ENCODE data around the gene AP3B1.

- TF ChIP-seq, protein P1, sequence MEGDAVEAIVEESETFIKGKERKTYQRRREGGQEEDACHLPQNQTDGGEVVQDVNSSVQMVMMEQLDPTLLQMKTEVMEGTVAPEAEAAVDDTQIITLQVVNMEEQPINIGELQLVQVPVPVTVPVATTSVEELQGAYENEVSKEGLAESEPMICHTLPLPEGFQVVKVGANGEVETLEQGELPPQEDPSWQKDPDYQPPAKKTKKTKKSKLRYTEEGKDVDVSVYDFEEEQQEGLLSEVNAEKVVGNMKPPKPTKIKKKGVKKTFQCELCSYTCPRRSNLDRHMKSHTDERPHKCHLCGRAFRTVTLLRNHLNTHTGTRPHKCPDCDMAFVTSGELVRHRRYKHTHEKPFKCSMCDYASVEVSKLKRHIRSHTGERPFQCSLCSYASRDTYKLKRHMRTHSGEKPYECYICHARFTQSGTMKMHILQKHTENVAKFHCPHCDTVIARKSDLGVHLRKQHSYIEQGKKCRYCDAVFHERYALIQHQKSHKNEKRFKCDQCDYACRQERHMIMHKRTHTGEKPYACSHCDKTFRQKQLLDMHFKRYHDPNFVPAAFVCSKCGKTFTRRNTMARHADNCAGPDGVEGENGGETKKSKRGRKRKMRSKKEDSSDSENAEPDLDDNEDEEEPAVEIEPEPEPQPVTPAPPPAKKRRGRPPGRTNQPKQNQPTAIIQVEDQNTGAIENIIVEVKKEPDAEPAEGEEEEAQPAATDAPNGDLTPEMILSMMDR (conservative IDR thresholded peaks at IDR 0.05; ENCODE audit: low read depth in 2 of 2), result no peak
- no peak for TF ChIP-seq EZH2 (IDR thresholded peaks at IDR 0.05; ENCODE audit: low read depth, unreplicated experiment)
- no peak for TF ChIP-seq EZH2phosphoT487 (IDR thresholded peaks at IDR 0.05; ENCODE audit: unreplicated experiment)
- no peak for TF ChIP-seq NANOG (IDR thresholded peaks at IDR 0.05; ENCODE audit: borderline replicate concordance)
- TF ChIP-seq REST (IDR thresholded peaks at IDR 0.05; ENCODE audit: unreplicated experiment), result no peak
- TF ChIP-seq ZNF331 (CRISPR knock-in tag; IDR thresholded peaks at IDR 0.05; ENCODE audit: low read depth), result no peak
- TF ChIP-seq CREB1 (CRISPR knock-in tag; IDR thresholded peaks at IDR 0.05; ENCODE audit: low read depth), result no peak
- TF ChIP-seq POLR2AphosphoS5 (IDR thresholded peaks at IDR 0.05; ENCODE audit: low read depth), result no peak
These were observed 34.2 kb upstream of the AP3B1 start for GRCh38 chr5:78328585-78329173.

Data from GM23338 (cell line).